Activated CD4-positive, alpha-beta T cell treated with anti-CD3 and anti-CD28 coated beads, Interleukin-2, amount 50 U/mL, for 1 hour (primary cell): ENCODE measurements around the gene POLN.

Experiments used
- DNase-seq: peaks from one replicate; pipeline ENCODE4 v3.0.0-alpha.2; 2020

The POLN gene

DNA sequence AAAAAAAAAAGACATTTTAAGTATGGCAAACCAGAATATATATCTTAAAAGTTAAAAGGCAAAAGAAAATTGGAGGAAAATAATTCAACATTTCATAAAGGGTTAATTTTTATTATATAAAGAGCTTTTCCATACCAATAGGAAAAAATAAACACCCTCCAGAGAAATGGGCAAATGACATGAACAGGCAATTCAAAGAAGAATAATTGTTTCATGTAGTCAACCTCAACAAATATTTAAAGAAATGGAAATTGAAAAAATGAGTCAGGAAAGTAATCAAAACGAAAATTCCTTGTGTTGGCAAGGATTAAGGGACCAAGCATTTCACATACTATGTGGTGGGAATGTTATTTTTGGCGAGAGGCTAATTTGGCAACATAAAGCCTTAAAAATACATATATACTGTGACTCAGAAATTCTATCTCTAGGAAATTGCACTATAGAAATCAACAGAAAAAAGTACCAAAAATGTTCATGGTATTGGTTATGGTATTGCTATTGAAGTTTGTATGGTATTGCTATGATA, 87.6 kb downstream of the POLN start:
- no peak for DNase-seq

- DNase-seq: no peak
These were observed 90.4 kb downstream of the POLN start for GRCh38 chr4:2151544-2151943.

DNA sequence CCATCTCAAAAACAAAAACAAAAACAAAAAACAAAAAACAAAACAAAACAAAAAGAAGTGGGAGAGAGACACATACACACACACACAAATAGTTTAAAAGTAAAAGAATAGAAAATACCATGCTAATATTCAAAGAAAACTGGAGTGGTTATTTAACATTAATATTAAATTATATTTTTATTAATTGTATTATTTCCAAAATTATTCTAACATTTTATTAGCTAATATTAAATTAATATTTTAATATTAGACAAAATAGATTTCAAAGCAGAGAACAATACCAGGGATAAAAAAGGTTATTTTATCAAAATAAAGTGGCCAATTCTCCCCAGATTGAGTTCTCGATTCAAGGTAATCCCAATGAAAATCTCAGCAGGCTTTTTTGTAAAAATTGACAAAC, 91.8 kb downstream of the POLN start:
- no peak for DNase-seq

- DNase-seq: no peak
These were observed 99.1 kb downstream of the POLN start for GRCh38 chr4:2142630-2143427.

DNA sequence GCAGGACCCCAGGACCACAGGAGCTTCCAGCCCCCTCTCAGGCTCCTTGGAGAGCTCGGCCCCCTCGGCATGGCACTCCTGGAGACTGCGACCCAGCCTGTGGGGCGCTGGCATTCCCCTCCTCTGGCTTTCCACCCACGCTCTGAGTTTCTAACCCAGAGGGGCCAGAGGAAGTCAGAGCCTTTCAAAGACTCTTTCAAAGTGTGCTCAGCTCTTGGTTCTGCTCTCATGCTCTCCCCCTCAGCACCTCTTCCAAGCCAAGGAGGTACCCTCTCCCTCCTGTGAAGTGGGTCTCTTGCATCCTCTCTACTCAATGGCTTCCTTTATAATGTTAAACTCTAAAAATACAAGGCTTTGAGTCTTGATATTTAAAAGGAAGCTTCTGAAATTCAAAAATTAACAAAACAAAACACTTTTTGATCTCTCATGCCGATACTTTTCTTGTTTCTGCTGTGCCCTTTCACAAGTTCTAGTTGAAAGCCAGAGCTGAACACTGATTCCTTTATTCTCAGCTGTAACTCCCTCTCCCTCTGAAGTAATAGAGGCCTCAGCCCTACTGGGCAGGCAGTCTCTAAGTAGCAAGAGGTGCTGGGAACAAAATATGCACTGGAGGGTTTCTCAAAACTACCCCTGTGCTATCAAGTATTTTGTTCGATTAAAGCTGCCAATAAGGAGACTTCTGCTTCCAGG, 100.0 kb downstream of the POLN start:
- no peak for DNase-seq

- no peak for DNase-seq
These were observed 100.7 kb downstream of the POLN start for GRCh38 chr4:2141022-2141761.

DNA sequence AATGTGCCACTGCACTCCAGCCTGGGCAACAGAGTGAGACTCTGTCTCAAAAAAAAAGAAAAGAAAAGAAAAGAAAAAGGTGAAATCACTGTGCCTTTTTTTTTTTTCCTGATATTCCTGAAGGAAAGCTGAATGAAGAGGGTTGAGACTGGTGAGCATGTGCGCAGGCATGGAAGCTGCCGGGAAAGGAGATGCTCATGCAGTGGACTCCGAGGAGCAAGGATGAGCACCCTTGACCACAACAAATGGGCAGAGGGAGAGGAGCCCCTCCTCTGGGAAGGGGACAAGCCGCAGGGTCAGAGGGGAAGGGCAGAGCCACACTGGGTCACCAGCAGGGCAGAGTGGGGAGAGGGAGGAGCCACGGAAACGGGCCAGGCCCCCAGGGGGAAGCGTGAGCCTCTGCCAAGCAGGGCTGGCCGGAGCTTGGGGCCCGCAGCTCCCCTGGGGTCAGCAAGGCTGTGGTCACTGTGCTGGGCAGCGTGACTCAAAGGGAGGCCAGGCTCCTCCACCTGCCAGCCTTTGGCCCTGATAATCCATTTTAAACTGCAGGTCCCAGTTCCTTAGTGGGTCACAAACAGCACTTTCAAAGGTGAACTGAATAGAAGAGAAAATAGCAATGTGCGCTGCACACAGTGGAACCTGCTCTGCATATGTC, 102.9 kb downstream of the POLN start:
- no peak for DNase-seq

DNA sequence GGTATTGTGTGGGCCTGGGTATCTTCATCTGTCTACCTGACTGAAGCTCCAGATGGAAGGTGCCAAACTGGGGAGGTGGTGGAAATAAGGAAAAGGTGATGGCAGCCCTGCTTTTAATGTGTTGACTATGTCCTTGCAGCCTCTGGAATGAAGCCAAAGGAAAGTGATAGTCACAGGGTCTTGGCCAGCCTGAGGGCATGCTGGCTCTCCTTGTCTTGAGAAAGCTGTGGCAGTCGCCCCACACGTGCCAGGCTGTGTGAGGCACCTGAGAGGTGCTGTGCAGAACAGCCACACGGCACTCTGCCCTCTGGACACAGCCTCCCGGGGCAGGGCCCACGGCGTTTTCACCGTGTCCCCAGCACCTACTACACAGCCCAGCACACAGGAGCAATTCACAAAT, 105.2 kb downstream of the POLN start:
- DNase-seq: no peak

DNA sequence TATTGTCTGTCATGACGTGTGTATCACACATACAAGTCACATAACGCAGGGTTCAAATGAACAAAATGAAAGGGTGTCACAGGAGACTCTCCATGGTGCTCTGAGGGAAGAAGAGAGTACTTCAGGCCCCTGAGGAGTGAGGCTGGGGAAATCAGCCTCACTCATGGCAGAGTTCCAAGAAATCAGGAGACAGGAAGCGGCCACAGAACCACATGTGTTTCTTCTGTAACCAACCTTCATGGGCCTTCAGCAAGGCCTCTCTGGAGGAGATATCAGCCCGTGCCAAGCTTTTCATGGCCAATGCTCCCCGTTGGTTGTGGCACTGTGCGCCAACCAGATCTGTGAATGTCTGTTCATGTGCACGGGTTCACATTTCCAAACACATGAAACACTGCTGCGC, 106.8 kb downstream of the POLN start:
- no peak for DNase-seq

GRCh38 chr4:2132438-2132837, 109.5 kb downstream of the POLN start:
- no peak for DNase-seq

- DNase-seq: no peak
These were observed 114.2 kb downstream of the POLN start for GRCh38 chr4:2127609-2128332.

DNA sequence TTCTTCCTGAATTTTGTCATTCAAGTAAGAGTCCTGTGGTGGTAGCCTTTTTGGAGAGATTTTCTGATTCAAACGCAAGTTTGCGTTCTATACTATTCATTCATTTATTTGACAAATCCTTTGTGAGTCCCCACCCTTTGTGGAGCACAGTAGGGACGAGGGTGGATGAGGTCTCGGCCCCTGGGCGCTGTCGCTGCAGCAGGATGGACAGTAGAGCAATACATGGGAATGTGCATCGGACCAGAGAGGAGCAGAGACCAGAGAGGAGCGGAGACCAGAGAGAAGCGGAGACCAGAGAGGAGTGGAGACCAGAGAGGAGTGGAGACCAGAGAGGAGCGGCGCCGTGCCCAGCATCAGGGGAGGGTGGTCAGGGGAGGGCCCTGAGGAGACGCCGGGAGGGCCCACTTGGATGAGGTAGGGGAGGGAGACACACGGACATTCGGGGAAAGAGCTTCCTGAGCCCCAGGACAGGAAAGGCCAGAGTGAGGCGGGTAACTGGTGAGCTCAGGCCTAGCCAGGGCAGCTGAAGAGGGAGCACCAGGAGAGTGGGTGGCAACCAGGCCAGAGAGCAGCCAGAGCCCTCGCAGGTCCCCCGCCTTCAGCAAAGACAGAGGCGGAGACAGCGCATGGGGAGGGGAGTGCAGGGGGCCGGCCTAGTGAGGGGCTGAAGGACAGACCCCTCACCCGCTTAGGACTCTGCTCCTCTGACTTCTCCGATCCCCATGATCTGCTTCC, 115.4 kb downstream of the POLN start:
- no peak for DNase-seq

GRCh38 chr4:2125831-2126230, 116.1 kb downstream of the POLN start:
- no peak for DNase-seq

DNA sequence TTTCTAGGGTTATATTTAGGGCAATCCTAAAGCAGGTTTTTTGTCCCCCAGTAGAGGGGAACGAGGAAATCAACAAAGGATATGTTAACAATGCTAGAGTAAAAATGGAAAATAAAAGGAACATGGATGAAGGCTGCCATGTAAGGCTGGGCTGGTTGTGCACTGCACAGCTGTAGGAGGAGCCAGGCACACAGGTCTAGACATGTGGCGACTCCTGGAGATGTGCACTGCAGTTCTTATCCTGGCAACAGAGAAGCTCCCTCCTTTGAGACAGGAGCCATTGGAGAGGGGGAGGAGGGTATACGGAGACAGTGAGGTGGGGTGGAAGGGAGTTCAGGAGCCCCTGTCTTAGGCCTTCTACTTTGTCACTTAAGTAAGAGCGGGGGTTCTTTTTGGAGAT, 116.9 kb downstream of the POLN start:
- DNase-seq: no peak

DNA sequence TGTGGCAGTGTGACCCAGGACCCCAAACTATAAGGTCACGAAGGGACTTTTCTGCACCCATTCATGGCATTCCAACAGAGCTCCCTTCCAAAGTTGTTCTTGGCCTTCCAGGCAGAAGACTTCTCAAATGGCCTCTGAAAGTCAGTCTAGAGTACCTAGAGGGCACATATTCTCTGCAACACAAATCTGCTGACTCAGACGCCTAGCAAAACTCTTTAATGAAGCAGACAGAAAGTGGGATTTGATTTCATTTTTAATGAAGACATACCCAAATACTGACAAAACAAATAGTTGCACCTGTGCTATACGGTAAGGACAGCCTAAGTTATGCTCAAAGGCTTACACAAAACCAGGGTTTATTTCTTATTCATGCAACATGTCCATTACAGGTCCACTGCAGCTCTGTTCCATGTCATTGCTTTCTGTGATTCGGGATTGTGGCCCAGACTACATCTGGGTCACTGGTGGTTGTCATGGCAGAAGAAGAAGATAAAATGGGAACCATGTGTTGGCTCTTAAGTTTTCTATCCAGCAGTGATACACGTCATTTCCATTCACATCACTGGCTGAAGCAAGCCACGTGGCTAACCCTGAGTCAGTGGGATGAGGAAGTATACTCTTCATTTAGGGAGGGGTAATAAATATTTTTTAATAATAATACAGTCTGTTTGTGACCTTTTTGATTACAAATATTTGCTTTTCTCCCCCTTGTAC, 125.1 kb downstream of the POLN start:
- DNase-seq: no peak

- no peak for DNase-seq
These were observed 136.4 kb downstream of the POLN start for GRCh38 chr4:2105559-2105958.

GRCh38 chr4:2104556-2105345, 137.2 kb downstream of the POLN start:
- no peak for DNase-seq

GRCh38 chr4:2103843-2104547, 137.9 kb downstream of the POLN start:
- DNase-seq: no peak

DNA sequence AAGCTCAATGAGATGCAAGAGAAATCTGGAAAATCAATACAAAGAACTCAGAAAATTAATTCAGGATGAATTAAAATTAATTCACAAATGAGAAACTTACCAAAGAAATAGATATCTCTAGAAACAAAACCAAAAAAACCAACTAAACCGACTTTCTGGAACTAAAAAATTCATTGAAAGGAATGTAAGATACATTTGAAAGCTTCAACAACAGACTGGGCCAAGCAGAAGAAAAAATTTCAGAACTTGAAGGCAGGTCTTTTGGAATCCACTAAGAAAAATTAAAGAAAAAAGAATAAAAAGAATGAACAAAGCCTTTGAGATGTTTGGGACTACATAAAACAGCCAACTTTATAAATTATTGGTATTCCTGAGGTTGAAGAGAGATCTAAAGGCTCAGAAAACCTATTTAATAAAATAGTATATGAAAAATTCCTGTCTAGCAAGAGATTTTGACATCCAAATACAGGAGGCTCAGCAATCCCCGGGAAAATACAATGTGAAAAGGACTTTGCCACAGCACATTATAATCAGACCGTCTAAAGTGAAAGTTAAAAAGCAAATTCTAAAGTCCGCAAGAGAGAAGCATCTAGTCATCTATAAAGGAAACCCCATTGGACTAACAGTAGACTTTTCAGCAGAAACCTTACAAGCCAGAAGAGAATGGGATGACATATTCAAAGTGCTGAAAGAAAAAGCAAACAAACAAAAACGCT, 138.6 kb downstream of the POLN start:
- no peak for DNase-seq
